NB4 (cell line): ENCODE measurements around the gene WDR5.

Source experiments
- TF ChIP-seq, protein P1 (sequence below): IDR thresholded peaks from one replicate; pipeline ENCODE4 v1.5.1; 2012; ENCODE audit warnings: low read depth, low read length
- TF ChIP-seq, protein P2 (sequence below): IDR thresholded peaks from 2 replicates; pipeline ENCODE4 v1.6.1; 2011; ENCODE audit warnings: low read depth, low read length

DNA sequence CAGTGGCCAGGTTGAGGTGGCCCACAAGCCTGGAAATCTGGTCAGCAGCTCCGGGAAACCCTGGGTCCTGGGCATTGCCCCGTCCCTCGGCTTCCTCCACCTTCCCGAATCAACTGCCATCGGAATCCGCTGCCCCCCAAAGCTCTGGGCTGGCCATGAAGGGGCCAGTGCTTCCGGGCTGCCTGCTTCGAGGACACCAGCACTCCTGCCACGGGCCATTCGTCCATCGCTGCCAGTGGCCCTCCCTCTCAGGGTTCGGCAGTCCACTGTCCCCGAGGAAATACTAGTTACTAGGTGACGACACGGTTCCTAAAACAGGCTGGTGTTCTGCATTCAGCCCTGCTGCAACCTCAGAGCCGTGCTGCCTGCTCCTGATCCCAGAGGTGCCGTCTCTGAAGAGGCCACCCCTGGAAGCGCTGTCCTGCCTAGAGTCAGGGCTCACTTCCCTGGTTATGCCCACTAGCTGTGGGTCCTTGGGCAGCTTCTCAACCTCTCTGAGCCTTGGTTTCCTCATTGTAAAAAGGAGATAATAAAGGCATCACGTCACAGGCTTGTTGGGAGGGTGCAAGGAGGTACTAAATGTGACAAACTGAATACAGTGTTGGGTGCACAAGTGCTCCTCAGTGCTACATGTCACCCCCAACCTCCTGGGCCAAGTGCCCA, 3.5 kb upstream of the WDR5 start:
- TF ChIP-seq, protein P1, sequence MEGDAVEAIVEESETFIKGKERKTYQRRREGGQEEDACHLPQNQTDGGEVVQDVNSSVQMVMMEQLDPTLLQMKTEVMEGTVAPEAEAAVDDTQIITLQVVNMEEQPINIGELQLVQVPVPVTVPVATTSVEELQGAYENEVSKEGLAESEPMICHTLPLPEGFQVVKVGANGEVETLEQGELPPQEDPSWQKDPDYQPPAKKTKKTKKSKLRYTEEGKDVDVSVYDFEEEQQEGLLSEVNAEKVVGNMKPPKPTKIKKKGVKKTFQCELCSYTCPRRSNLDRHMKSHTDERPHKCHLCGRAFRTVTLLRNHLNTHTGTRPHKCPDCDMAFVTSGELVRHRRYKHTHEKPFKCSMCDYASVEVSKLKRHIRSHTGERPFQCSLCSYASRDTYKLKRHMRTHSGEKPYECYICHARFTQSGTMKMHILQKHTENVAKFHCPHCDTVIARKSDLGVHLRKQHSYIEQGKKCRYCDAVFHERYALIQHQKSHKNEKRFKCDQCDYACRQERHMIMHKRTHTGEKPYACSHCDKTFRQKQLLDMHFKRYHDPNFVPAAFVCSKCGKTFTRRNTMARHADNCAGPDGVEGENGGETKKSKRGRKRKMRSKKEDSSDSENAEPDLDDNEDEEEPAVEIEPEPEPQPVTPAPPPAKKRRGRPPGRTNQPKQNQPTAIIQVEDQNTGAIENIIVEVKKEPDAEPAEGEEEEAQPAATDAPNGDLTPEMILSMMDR = no peak
- TF ChIP-seq, protein P2, sequence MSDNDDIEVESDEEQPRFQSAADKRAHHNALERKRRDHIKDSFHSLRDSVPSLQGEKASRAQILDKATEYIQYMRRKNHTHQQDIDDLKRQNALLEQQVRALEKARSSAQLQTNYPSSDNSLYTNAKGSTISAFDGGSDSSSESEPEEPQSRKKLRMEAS = no peak
